IMR-90 (cell line): Measurements from ENCODE around the gene PSME3.

Experiments
- BHLHE40 ChIP-seq: fragments of 150-350 bp; IDR thresholded peaks from 2 replicates; pipeline ENCODE4 v1.6.1; 2016; ENCODE audit warnings: mild to moderate bottlenecking, low read depth, low read length
- CTCF ChIP-seq: conservative IDR thresholded peaks from 2 replicates; pipeline ENCODE4 v1.5.1; 2012; ENCODE audit warnings: mild to moderate bottlenecking, low read depth, low read length, improper control_type of control experiment
- POLR2A ChIP-seq: IDR thresholded peaks from 2 replicates; pipeline ENCODE4 v1.6.1; 2012; ENCODE audit warnings: mild to moderate bottlenecking, low read depth, low read length
- RAD21 ChIP-seq: IDR thresholded peaks from 2 replicates; pipeline ENCODE4 v1.6.1; 2012; ENCODE audit warnings: low read length, improper control_type of control experiment
- SMC3 ChIP-seq: fragments of 150-350 bp; IDR thresholded peaks from 2 replicates; pipeline ENCODE4 v1.6.1; 2016; ENCODE audit warnings: low read depth, mild to moderate bottlenecking, antibody characterized with exemption, low read length, moderate library complexity

GRCh38 chr17:42784811-42785592 is 48.2 kb upstream of the PSME3 start:
- TF ChIP-seq POLR2A (no peak), CTCF (no peak), RAD21 (no peak), SMC3 (no peak), BHLHE40 (no peak)
